HEK293 (cell line): ENCODE data around the gene PWWP2A.

Experiments
- ATF2 ChIP-seq: fragments of 450-650 bp; formaldehyde crosslinking; IDR thresholded peaks from 2 replicates; pipeline ENCODE4 v1.5.1; 2016; ENCODE audit warnings: missing biosample characterization, missing genetic modification characterization, low read depth
- IKZF3 ChIP-seq: fragments of 450-650 bp; IDR thresholded peaks from 2 replicates; pipeline ENCODE4 v1.5.0; 2018; ENCODE audit warnings: missing biosample characterization, mild to moderate bottlenecking, missing genetic modification characterization, moderate library complexity
- MYNN ChIP-seq: fragments of 450-650 bp; formaldehyde crosslinking; IDR thresholded peaks from 2 replicates; pipeline ENCODE4 v1.5.1; 2016; ENCODE audit warnings: missing biosample characterization, missing genetic modification characterization, borderline replicate concordance
- PBX3 ChIP-seq: sonication (generic); formaldehyde crosslinking; IDR thresholded peaks from 2 replicates; pipeline ENCODE4 v1.8.1; 2022; ENCODE audit warnings: mild to moderate bottlenecking, moderate library complexity, missing genetic modification reagents
- ZNF19 ChIP-seq: fragments of 450-650 bp; formaldehyde crosslinking; IDR thresholded peaks from 2 replicates; pipeline ENCODE4; 2016; ENCODE audit warnings: missing biosample characterization, missing genetic modification characterization, low read depth
- ZNF302 ChIP-seq: fragments of 450-650 bp; formaldehyde crosslinking; IDR thresholded peaks from 2 replicates; pipeline ENCODE4 v1.5.1; 2016; ENCODE audit warnings: missing biosample characterization, missing genetic modification characterization, low read depth
- ZNF354C ChIP-seq: fragments of 450-650 bp; formaldehyde crosslinking; IDR thresholded peaks from 2 replicates; pipeline ENCODE4 v1.5.1; 2016; ENCODE audit warnings: missing biosample characterization, missing genetic modification characterization, low read depth, borderline replicate concordance
- ZNF416 ChIP-seq: fragments of 450-650 bp; formaldehyde crosslinking; IDR thresholded peaks from 2 replicates; pipeline ENCODE4 v1.5.1; 2016; ENCODE audit warnings: missing biosample characterization, missing genetic modification characterization
- ZNF677 ChIP-seq: fragments of 450-650 bp; IDR thresholded peaks from 2 replicates; pipeline ENCODE4 v1.5.0; 2018; ENCODE audit warnings: missing biosample characterization, mild to moderate bottlenecking, missing genetic modification characterization, moderate library complexity
- TF ChIP-seq, protein P1 (sequence below): fragments of 450-650 bp; formaldehyde crosslinking; IDR thresholded peaks from 2 replicates; pipeline ENCODE4 v1.5.1; 2017; ENCODE audit warnings: missing biosample characterization, missing genetic modification characterization
- TF ChIP-seq, protein P2 (sequence below): fragments of 450-650 bp; formaldehyde crosslinking; IDR thresholded peaks from 2 replicates; pipeline ENCODE4 v1.5.1; 2016; ENCODE audit warnings: missing biosample characterization, missing genetic modification characterization
- TF ChIP-seq, protein P3 (sequence below): fragments of 450-650 bp; formaldehyde crosslinking; conservative IDR thresholded peaks from 2 replicates; pipeline ENCODE4 v1.5.1; 2016; ENCODE audit warnings: low read depth, missing biosample characterization, missing genetic modification characterization
- TF ChIP-seq, protein P4 (sequence below): fragments of 450-650 bp; formaldehyde crosslinking; IDR thresholded peaks from 2 replicates; pipeline ENCODE4 v1.5.1; 2016; ENCODE audit warnings: missing biosample characterization, missing genetic modification characterization

DNA sequence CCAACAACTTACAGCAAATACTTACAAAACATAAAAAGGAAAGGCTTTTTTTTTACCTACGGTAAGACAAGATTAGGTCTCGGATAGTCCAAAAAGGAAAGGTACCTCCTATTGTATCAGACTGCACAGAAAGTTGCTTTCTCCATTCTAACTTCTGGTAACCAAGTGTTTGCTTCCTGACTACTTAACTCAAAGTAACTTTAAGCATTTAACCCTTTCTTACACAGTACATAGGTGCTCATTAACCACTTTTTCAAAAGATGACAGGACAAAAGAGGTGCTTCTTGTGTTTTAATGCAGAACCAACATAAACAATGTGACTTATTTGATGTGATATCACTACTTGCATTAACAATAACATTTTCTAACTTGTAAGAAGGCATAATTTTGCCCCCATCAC lies 23.1 kb downstream of the PWWP2A start:
- TF ChIP-seq, protein P1, sequence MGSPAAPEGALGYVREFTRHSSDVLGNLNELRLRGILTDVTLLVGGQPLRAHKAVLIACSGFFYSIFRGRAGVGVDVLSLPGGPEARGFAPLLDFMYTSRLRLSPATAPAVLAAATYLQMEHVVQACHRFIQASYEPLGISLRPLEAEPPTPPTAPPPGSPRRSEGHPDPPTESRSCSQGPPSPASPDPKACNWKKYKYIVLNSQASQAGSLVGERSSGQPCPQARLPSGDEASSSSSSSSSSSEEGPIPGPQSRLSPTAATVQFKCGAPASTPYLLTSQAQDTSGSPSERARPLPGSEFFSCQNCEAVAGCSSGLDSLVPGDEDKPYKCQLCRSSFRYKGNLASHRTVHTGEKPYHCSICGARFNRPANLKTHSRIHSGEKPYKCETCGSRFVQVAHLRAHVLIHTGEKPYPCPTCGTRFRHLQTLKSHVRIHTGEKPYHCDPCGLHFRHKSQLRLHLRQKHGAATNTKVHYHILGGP (tag by site-specific recombination): no peak
- TF ChIP-seq, protein P2, sequence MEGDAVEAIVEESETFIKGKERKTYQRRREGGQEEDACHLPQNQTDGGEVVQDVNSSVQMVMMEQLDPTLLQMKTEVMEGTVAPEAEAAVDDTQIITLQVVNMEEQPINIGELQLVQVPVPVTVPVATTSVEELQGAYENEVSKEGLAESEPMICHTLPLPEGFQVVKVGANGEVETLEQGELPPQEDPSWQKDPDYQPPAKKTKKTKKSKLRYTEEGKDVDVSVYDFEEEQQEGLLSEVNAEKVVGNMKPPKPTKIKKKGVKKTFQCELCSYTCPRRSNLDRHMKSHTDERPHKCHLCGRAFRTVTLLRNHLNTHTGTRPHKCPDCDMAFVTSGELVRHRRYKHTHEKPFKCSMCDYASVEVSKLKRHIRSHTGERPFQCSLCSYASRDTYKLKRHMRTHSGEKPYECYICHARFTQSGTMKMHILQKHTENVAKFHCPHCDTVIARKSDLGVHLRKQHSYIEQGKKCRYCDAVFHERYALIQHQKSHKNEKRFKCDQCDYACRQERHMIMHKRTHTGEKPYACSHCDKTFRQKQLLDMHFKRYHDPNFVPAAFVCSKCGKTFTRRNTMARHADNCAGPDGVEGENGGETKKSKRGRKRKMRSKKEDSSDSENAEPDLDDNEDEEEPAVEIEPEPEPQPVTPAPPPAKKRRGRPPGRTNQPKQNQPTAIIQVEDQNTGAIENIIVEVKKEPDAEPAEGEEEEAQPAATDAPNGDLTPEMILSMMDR (tag by site-specific recombination): no peak
- no peak for TF ChIP-seq PBX3 (CRISPR knock-in tag)
- TF ChIP-seq, protein P3, sequence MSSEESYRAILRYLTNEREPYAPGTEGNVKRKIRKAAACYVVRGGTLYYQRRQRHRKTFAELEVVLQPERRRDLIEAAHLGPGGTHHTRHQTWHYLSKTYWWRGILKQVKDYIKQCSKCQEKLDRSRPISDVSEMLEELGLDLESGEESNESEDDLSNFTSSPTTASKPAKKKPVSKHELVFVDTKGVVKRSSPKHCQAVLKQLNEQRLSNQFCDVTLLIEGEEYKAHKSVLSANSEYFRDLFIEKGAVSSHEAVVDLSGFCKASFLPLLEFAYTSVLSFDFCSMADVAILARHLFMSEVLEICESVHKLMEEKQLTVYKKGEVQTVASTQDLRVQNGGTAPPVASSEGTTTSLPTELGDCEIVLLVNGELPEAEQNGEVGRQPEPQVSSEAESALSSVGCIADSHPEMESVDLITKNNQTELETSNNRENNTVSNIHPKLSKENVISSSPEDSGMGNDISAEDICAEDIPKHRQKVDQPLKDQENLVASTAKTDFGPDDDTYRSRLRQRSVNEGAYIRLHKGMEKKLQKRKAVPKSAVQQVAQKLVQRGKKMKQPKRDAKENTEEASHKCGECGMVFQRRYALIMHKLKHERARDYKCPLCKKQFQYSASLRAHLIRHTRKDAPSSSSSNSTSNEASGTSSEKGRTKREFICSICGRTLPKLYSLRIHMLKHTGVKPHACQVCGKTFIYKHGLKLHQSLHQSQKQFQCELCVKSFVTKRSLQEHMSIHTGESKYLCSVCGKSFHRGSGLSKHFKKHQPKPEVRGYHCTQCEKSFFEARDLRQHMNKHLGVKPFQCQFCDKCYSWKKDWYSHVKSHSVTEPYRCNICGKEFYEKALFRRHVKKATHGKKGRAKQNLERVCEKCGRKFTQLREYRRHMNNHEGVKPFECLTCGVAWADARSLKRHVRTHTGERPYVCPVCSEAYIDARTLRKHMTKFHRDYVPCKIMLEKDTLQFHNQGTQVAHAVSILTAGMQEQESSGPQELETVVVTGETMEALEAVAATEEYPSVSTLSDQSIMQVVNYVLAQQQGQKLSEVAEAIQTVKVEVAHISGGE: no peak
- TF ChIP-seq, protein P4, sequence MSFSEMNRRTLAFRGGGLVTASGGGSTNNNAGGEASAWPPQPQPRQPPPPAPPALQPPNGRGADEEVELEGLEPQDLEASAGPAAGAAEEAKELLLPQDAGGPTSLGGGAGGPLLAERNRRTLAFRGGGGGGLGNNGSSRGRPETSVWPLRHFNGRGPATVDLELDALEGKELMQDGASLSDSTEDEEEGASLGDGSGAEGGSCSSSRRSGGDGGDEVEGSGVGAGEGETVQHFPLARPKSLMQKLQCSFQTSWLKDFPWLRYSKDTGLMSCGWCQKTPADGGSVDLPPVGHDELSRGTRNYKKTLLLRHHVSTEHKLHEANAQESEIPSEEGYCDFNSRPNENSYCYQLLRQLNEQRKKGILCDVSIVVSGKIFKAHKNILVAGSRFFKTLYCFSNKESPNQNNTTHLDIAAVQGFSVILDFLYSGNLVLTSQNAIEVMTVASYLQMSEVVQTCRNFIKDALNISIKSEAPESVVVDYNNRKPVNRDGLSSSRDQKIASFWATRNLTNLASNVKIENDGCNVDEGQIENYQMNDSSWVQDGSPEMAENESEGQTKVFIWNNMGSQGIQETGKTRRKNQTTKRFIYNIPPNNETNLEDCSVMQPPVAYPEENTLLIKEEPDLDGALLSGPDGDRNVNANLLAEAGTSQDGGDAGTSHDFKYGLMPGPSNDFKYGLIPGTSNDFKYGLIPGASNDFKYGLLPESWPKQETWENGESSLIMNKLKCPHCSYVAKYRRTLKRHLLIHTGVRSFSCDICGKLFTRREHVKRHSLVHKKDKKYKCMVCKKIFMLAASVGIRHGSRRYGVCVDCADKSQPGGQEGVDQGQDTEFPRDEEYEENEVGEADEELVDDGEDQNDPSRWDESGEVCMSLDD (tag by site-specific recombination): no peak
- no peak for TF ChIP-seq ATF2 (tag by site-specific recombination)
- no peak for TF ChIP-seq ZNF302 (tag by site-specific recombination)
- no peak for TF ChIP-seq MYNN (tag by site-specific recombination)
- no peak for TF ChIP-seq ZNF19 (tag by site-specific recombination)
- TF ChIP-seq ZNF354C (tag by site-specific recombination): no peak
- TF ChIP-seq ZNF416: no peak
- TF ChIP-seq IKZF3 (tag by site-specific recombination): no peak
- TF ChIP-seq ZNF677 (tag by site-specific recombination): no peak
